ENCODE measurements around the gene ZNF761.
"Not testable (repeated sequence)": the region's sequence is repeated elsewhere in the genome, so short reads cannot be mapped to it uniquely, and the experiment has no call there.

ZNF761 gene

GRCh38 chr19:53460131-53460721 lies 28.4 kb downstream of the ZNF761 start:
- DNase-seq, result not testable (repeated sequence)

DNA sequence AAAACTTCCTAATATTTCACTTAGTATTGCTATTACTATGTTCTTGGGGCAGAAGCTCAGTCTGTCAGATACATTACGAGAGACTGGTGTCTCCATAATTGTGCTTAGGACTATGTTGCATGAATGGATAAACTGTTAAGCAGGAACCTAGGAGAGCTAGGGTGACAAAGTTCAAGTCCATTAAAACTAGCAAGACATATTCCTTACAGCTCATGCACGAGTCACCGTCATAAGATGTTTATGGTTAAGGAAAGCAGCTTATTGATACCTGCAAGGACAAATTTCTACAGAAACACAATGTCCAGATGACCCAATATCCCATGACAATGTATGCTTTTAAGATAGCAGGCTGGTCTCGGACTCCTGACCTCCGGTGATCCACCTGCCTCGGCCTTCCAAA lies 30.1 kb downstream of the ZNF761 start:
- no peak for DNase-seq

DNA sequence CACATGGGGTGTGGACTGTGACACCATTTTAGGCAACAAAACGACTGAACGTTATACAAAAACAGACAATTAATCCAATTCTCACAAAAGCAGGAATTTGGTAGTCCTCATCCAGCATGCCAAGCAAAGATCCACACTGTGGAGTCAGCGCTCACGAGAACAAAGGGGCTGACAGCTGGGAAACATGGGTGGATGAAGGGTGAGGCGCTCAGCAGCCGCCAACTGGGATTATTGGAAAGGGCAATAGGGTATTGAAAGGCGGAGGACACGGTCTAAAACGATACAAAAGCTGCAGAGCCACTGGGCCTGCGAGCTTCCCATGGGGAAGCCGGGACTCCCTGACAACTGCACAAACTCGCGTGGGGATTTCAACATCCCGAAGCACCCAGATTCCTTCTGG lies 31.1 kb downstream of the ZNF761 start:
- no peak for DNase-seq

GRCh38 chr19:53463263-53463662 lies 31.5 kb downstream of the ZNF761 start:
- DNase-seq, result no peak

- DNase-seq, result peak in 1 of 2 experiments; percentile 10
Measured at GRCh38 chr19:53466726-53467484, 35.1 kb downstream of the ZNF761 start.

DNA sequence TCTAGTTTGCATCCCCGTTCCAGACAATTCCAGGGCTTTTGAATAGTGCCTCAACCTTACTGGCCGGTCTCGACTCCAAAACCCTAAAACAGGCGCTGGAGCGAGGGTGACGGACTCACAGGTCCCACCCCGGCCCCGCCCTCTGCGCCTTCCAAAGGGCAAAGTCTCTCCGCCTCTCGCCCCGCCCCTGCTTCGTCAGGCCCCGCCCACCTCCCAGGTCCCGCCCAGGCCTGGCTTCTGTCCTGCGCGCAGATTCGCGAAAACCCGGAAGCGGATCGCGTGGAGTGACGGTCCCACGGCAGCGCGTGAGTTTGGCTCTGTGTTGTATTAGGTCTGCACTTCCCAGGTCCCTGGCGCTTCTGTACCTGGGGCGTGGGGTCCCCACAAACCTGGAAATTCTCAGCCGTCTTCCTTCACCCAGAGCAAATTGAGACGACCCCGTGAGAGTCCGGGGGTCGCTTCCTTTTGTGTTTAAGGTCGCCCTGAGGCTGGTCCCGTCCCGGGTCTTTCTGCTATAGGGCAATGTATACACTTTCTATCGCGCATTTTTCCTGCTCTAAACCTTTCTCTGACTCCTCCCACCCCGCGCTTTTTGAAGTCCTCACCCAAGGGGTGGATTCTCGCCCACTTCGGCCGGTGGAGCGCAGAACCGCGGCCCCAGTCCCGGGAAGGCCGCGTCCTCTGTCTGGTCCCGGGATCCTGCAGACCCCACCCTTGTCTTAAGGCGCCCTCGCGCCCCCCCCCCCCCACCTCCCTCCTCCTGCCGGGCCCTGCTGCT lies 35.9 kb downstream of the ZNF761 start, which contains the start of gene ZNF813:
Gene ZNF813, plus strand, starts transcription at position 249 of the 778 bp plus-strand sequence. CDS start 16,090 bp downstream, outside the sequence.
- peak; percentile 94 to 97 for DNase-seq

DNA sequence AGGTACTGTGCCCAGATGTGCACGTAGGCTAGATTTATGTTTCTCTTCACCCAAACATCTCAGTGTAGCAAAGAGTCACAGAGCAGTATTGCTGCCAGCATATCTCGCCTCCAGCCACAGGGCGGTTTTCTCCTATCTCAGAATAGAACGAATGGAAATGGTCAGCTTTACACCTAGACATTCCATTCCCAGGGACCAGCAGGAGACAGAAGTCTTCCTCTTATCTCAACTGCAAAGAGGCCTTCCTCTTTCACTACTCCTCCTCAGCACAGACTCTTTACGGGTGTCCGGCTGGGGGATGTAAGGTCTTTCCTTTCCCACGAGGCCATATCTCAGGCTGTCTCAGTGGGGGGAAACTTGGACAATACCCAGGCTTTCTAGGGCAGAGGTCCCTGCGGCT lies 36.8 kb downstream of the ZNF761 start:
- not testable (repeated sequence) for DNase-seq

DNA sequence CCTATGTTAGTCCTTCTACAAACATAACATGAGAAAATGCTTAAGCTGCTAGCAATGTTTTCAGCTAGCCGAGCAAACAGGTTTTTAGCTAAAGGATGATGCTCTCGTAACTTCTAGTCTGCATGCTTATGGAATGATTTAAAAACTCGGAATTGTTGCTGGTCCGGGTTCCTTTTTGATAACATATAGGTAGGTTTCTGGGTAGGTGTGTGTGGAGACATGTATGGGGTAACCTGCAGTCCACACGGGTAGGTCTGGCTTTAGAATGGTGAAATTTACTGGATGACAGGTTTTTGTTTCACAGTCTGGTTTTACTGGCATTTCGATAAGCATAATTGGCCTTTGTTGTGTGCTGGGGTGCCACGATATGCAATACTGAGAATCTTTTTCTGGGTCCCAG lies 40.1 kb downstream of the ZNF761 start:
- no peak for DNase-seq

- not testable (repeated sequence) for DNase-seq
Measured at GRCh38 chr19:53474832-53475231, 43.0 kb downstream of the ZNF761 start.

DNA sequence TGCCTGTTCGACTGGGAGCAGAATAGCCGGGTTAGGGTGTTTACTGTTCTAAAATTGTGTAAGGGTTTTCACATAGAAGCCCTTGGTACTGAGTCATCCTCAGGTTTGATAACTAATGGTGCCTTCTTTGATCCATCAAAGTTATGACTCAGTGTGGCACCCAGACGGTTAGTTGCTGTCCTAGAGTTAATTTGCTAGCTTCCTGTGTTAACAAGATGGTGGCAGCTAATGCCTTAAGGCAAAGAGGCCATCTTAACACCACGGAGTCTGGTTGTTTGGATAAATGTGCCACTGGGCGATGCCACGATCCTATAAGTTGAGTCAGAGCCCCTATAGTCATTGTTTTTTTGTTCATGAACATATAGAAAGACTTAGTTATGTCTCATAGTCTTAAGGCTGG lies 43.7 kb downstream of the ZNF761 start:
- not testable (repeated sequence) for DNase-seq

GRCh38 chr19:53483751-53484150 lies 52.0 kb downstream of the ZNF761 start:
- DNase-seq, result not testable (repeated sequence)

DNA sequence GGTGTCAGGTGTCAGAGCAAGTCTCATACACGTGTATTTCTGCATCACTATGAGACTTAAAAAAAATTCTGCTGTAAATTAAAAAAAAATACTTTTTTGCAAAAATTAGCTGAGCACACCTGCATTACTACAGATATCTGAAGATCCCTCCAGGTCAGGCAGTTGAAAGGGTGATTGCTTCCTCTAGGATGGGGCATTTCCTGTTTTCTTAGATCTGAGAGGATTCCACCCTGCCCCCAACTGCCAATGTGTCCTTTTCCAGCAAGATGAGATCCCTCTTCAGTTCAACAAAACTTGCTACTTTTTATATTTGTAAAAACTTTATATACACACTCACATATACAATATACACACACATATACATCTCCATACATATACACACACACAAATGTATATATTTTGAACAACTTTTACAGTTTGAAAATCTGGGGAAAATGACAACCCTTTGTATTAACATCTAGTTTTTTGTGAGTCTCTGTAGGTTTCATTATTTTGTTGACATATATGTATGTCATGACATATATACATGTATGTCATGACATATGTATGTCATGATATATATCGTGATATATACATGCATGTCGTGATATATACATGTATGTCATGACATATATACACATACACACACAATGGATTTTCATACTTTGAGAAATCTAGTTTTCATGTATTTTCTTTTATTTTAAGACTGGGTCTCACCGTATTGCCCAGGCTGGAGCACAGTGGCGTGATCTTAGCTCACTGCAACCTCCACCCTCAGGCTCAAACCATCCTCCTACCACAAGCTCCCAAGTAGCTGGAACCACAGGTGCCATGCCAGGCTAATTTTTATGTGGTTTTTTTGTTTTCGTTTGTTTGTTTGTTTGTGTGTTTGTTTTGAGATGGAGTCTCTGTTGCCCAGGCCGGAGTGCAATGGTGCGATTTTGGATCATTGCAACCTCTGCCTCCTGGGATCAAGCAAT lies 53.5 kb downstream of the ZNF761 start:
- DNase-seq, result no peak

GRCh38 chr19:53492153-53492552 lies 60.4 kb downstream of the ZNF761 start:
- DNase-seq, result no peak

- not testable (repeated sequence) for DNase-seq
Measured at GRCh38 chr19:53497311-53498023, 65.7 kb downstream of the ZNF761 start.

GRCh38 chr19:53498024-53498395 lies 66.2 kb downstream of the ZNF761 start:
- DNase-seq, result not testable (repeated sequence)

DNA sequence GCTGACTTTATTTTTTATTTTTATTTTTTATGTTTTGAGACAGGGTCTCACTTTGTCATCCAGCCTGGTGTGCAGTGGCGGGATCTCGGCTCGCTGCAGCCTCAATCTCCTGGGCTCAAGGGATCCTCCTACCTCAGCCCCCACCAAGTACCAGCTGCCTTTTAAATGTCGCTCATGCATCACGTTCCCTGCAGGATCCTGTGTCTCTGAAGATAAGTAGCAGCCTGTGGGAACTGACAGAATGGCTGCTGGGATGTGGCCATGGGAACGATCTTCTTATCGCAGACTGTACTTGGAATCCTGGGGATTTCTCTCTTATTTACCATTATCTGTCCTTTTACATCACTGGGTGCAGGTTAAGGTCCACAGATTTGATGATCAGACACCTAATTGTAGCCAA lies 71.4 kb downstream of the ZNF761 start:
- not testable (repeated sequence) for DNase-seq

GRCh38 chr19:53503671-53504364 lies 72.0 kb downstream of the ZNF761 start:
- DNase-seq, result not testable (repeated sequence)

DNA sequence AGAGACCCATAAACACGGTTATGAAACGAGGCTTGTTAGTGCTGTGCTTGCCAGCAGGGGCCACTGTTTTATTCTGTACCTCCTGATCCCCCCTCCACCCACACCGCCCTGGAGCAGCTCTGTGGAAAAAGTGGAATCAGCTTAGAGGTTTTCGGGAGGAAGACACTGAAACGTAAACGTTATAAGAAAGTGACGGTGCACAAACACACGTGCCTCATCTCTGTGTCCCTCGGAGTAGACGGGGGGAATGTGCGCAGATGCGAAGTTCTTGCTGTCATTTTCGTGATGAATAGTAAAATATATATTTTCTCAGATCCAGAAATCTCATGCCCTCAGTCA lies 72.5 kb downstream of the ZNF761 start:
- not testable (repeated sequence) for DNase-seq

DNA sequence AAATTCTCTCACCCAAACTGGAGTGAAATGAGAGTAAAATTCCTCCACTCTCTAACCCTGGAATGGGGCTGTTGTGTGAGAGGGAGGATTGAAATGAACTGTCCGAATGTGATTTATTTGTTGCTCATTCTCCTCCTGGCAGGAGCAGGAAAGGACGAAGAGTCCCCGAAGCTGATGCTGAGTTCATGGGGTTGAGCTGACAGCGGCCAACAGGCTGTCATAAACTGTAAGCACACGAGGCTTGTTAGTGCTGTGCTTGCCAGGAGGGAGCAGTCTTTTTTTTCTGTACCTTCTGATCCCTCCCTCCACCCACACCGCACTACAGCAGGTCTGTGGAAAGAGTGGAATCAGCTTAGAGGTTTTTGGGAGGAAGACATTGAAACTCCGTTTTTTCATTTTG lies 73.1 kb downstream of the ZNF761 start:
- no peak for DNase-seq

DNA sequence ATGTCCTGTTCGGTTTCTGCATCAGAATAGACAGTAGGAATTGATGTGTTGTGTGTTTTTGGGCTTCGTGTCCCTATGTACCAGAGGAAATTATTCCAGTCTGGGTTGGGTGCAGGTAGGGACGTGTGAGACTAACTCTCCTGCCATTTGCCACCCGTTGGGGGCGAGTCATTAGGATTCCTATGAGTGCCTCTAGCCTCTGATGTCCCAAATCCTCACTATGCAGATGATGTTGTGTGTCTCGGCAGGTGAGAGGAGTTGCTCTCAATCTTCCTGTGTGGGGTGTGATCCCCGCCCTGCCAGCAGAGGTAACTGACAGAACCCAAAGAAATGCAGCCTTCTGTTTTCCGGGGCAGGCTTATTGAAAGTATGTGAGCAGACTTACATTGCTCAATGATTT lies 74.9 kb downstream of the ZNF761 start:
- no peak for DNase-seq
